ENCODE measurements around the gene KIF4A. TPM values are rescaled to one million over a fixed set of nuclear protein-coding genes. Genes with fewer than 3 reads are reported as not detected.

The KIF4A gene
- total RNA-seq, 1 donor from 2014 or later, result not detected

DNA sequence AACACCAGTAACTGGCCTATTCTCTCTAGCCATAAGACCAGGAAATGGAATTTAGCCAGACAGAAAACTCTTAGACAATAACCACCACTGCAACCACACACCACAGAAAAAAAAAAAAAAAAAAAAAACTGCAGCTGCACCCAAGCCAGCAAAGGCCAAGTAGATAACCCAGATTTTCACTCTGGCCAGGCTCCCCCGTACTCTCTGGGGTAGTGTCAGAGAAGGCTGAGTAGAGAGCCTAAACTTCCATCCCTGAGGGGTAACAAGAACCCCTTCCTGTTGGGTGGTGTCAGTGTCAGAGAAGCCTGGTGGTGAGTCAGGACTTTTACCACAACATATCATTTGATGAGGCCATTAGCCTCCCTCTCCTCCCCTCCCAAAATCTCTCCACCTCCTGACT lies 149.1 kb downstream of the KIF4A start:
- no peak overlapping the region for H3K27ac ChIP-seq
- TF ChIP-seq, protein P1, sequence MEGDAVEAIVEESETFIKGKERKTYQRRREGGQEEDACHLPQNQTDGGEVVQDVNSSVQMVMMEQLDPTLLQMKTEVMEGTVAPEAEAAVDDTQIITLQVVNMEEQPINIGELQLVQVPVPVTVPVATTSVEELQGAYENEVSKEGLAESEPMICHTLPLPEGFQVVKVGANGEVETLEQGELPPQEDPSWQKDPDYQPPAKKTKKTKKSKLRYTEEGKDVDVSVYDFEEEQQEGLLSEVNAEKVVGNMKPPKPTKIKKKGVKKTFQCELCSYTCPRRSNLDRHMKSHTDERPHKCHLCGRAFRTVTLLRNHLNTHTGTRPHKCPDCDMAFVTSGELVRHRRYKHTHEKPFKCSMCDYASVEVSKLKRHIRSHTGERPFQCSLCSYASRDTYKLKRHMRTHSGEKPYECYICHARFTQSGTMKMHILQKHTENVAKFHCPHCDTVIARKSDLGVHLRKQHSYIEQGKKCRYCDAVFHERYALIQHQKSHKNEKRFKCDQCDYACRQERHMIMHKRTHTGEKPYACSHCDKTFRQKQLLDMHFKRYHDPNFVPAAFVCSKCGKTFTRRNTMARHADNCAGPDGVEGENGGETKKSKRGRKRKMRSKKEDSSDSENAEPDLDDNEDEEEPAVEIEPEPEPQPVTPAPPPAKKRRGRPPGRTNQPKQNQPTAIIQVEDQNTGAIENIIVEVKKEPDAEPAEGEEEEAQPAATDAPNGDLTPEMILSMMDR (IDR thresholded peaks at IDR 0.05), result no peak
- H3K9me3 ChIP-seq, result no peaks in the 10 kb centered on the region
- intact Hi-C loops (cut with DNase I), result loop anchor here (5.0 to 10.0 kb wide), 4 partner anchors 244 to 824 kb away; partner anchors contain the start of genes EDA and IGBP1
- no peak for DNase-seq (ENCODE audit: low spot score in 2 of 2)
- no peaks in the 10 kb centered on the region for H3K36me3 ChIP-seq
- H3K27me3 ChIP-seq, result no peaks in the 10 kb centered on the region
- H3K4me1 ChIP-seq, result peaks cover 0 to 11% of the 10 kb centered on the region in 2 donors
- H3K4me3 ChIP-seq, result no peak overlapping the region

DNA sequence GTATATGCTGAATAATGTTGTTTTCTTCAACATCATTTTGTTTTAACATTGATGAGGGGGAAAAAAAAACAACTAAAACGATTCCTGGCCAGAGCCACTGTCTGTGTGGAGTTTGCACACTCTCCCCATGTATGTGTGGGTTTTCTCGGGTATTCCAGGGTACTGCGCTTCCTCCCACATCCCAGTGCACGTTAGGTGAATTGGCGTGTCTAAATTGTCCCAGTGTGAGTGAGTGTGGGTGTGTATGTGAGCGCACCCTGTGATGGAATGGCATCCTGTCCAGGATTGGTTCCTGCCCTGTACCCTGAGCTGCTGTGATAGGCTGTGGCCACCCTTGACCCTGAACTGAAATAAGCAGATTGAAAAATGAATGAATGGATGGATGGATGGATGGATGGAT lies 152.3 kb downstream of the KIF4A start:
- TF ChIP-seq, protein P1 (IDR thresholded peaks at IDR 0.05), result no peak
- Histone ChIP-seq H3K4me3 (no peak overlapping the region), H3K36me3 (no peaks in the 10 kb centered on the region), H3K27ac (no peak overlapping the region), H3K27me3 (no peaks in the 10 kb centered on the region), H3K4me1 (peaks cover 0 to 7% of the 10 kb centered on the region in 2 donors), H3K9me3 (no peaks in the 10 kb centered on the region)
- no peak for DNase-seq (ENCODE audit: low spot score in 2 of 2)
- intact Hi-C loops (cut with DNase I), result no loop called here

DNA sequence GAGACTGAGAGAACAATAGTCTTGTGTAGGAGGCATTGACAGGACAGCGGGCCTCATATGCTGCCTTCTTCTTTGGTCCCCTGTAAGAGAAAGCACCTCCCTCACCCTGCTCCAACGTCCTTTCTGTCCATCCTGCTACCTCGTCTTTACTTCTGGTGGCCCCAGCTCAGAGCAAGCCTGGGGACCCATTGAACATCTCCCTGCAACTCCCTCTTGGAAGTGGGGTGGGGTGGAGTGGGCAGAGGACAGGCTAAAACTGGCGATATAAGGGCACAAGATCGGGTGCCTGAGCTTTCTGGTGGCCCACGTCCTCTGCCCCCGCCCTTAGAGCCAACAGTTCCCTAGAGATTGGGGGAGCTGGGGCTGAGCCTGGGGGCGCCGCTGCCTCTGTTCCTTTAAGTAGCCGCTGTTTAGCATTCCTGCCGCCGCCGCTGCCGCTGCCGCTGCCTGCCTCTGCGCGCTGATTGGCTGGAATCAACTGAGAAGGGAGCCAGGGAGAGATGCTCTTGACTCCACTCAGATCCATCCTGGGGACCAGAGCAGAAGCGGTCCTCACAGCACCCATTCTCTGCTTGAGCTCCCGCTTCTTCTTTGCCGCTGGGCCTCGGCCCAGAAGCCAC lies 154.5 kb downstream of the KIF4A start, which contains the start of gene DLG3:
Gene DLG3 (plus strand): TSS at position 510 of the 620 bp plus-strand sequence. CDS start 367 bp downstream, outside the sequence.
- TF ChIP-seq, protein P1 (IDR thresholded peaks at IDR 0.05), result no peak
- peak within 1 kb of the TSS; percentile 50 to 68 for H3K4me3 ChIP-seq
- intact Hi-C loops (cut with DNase I), result no loop called here
- no peak for DNase-seq (ENCODE audit: low spot score in 2 of 2)
- H3K36me3 ChIP-seq, result no peaks in the 10 kb centered on the region
- H3K9me3 ChIP-seq, result no peaks in the 10 kb centered on the region
- H3K27ac ChIP-seq, result no peak within 1 kb of the TSS
- H3K27me3 ChIP-seq, result no peaks in the 10 kb centered on the region
- peaks cover 0 to 4% of the 10 kb centered on the region in 2 donors for H3K4me1 ChIP-seq

DNA sequence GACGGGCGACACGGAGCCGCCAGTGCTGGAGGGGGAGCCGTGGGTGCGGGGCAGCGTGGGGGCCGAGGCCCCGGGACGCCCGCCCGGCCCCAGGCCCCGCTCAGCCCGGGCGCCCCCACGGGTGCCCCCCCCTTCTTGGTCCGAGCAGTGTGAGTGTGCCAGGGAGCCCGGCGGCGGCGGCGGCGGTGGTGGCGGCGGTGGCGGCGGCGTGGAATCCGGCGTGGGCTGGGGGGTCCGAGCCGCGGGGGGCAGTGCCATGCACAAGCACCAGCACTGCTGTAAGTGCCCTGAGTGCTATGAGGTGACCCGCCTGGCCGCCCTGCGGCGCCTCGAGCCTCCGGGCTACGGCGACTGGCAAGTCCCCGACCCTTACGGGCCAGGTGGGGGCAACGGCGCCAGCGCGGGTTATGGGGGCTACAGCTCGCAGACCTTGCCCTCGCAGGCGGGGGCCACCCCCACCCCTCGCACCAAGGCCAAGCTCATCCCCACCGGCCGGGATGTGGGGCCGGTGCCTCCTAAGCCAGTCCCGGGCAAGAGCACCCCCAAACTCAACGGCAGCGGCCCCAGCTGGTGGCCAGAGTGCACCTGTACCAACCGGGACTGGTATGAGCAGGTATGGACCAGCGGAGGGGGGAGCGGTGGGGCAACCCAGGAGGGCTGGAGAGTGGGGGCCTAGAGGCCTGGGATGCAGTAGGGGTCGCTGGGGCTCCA lies 155.2 kb downstream of the KIF4A start:
- H3K4me1 ChIP-seq, result peaks cover 0 to 4% of the 10 kb centered on the region in 2 donors
- H3K4me3 ChIP-seq, result peak overlapping the region; percentile 50 to 68
- TF ChIP-seq, protein P1 (IDR thresholded peaks at IDR 0.05), result no peak
- intact Hi-C loops (cut with DNase I), result no loop called here
- no peaks in the 10 kb centered on the region for H3K9me3 ChIP-seq
- H3K36me3 ChIP-seq, result no peaks in the 10 kb centered on the region
- no peak for DNase-seq (ENCODE audit: low spot score in 2 of 2)
- H3K27me3 ChIP-seq, result no peaks in the 10 kb centered on the region
- no peak overlapping the region for H3K27ac ChIP-seq

DNA sequence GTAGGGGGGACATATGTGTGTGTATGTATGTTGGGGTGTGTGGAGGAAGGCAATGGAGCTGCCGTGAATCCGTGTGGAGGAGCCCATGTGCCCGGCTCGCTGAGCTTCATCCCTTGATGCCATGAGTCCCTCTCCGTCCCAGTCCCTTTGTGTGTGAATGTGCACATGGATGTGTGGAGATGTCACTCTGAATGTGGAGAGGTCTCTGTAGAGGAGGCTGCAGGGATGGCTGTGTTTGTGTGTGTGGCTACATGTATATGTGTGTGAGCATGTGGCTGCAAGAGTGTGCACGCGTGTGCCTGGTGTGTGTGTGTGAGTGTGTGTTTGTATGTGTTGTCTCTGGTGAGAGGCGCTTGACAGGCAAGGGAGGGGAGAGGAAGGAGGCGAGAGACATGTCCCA lies 156.0 kb downstream of the KIF4A start:
- no peaks in the 10 kb centered on the region for H3K27me3 ChIP-seq

More for the DNA sequence above, 156.0 kb downstream of the KIF4A start:
- intact Hi-C loops (cut with DNase I), result no loop called here
- Histone ChIP-seq H3K27ac (no peak overlapping the region), H3K4me3 (no peak overlapping the region), H3K36me3 (no peaks in the 10 kb centered on the region), H3K4me1 (peaks cover 0 to 4% of the 10 kb centered on the region in 2 donors), H3K9me3 (no peaks in the 10 kb centered on the region)
- TF ChIP-seq, protein P1 (IDR thresholded peaks at IDR 0.05), result no peak
- no peak for DNase-seq (ENCODE audit: low spot score in 2 of 2)
